ENCODE data around the gene PHF24.
"Not testable (repeated sequence)": the region's sequence is repeated elsewhere in the genome, so short reads cannot be mapped to it uniquely, and the experiment has no call there.

PHF24 gene

GRCh38 chr9:34957492-34958410, at the start of gene PHF24:
Gene PHF24 (plus strand): TSS chr9:34958285. CDS start chr9:34971299, 13,014 bp downstream.
- H3K9me3 ChIP-seq (ENCODE audit: low read length) = no peaks in the 10 kb centered on the region
- peak within 1 kb of the TSS; percentile 35 to 38 for H3K4me3 ChIP-seq (ENCODE audit: low read depth in 1 of 2, low read length in 2 of 2)
- no peaks in the 10 kb centered on the region for H3K36me3 ChIP-seq (ENCODE audit: insufficient read depth, low read length)
- peaks cover 18 to 20% of the 10 kb centered on the region in 2 donors for H3K27me3 ChIP-seq (ENCODE audit: control insufficient read depth in 1 of 2, insufficient read depth in 2 of 2, low read length in 2 of 2)
- no peak within 1 kb of the TSS for H3K9ac ChIP-seq (ENCODE audit: low read length)
- no peaks in the 10 kb centered on the region for H3K4me1 ChIP-seq (ENCODE audit: insufficient read depth, low read length)
- no peak within 1 kb of the TSS for H3K27ac ChIP-seq (ENCODE audit: low read depth, low read length)

- Histone ChIP-seq H3K9me3 (ENCODE audit: low read length) (peaks cover 9% of the 10 kb centered on the region), H3K9ac (ENCODE audit: low read length) (no peak overlapping the region), H3K36me3 (ENCODE audit: insufficient read depth, low read length) (no peaks in the 10 kb centered on the region), H3K4me1 (ENCODE audit: insufficient read depth, low read length) (no peaks in the 10 kb centered on the region), H3K27ac (ENCODE audit: low read depth, low read length) (no peak overlapping the region), H3K4me3 (ENCODE audit: low read depth in 1 of 2, low read length in 2 of 2) (no peak overlapping the region), H3K27me3 (ENCODE audit: control insufficient read depth in 1 of 2, insufficient read depth in 2 of 2, low read length in 2 of 2) (no peaks in the 10 kb centered on the region)
Observed at GRCh38 chr9:34927061-34927460, 31.0 kb upstream of the PHF24 start.

DNA sequence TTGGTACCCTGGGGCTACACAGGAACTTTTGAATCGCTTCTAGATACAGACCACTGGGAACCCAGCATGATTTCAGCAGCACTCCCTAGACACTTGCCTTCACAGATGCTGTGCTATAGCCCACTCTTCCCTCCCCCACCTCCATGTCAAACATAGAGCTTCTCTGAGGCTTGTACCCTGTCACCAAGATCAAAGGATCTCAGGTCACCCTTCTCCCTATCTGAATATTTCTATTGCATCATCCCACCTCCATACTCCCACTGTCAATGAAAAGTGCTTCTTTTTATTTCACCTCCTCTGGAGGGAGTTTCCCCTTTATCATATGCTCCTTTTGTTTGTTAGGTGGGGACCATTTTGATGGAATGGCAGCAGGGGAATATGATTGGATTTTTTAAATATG, 29.2 kb upstream of the PHF24 start:
- H3K4me1 ChIP-seq (ENCODE audit: insufficient read depth, low read length) = no peaks in the 10 kb centered on the region
- no peak overlapping the region for H3K27ac ChIP-seq (ENCODE audit: low read depth, low read length)
- no peak overlapping the region for H3K9ac ChIP-seq (ENCODE audit: low read length)
- H3K4me3 ChIP-seq (ENCODE audit: low read depth in 1 of 2, low read length in 2 of 2) = no peak overlapping the region
- no peaks in the 10 kb centered on the region for H3K36me3 ChIP-seq (ENCODE audit: insufficient read depth, low read length)
- H3K27me3 ChIP-seq (ENCODE audit: control insufficient read depth in 1 of 2, insufficient read depth in 2 of 2, low read length in 2 of 2) = no peaks in the 10 kb centered on the region
- peaks cover 9% of the 10 kb centered on the region for H3K9me3 ChIP-seq (ENCODE audit: low read length)

DNA sequence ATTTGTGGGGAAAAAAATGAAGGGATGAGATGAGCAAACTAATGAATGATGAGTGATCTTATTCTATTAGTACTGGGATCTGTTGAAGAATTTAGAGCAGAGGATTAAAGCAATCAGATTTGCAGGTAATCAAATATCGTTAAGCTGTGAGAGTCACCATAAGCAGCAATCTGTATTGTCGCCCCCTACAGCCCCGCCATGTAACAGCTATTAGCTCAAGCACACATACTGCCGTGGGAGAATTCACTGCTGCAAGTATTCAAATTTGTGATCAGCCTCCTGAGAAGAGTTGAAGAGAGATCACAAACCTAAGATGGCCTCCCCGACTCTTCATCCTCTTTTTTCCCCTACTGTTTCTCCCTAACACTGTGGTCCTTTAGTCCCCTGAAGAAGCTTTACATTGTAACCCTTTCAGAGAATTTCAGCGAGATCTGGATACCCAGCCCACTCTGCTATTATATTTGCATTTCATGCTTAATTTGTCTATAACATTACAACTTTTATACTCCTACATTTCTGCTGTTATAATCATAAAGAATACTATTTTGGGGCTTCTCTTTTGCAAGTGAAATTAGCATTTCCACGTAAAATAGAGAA, 28.5 kb upstream of the PHF24 start:
- Histone ChIP-seq H3K4me3 (ENCODE audit: low read depth in 1 of 2, low read length in 2 of 2) (no peak overlapping the region), H3K9ac (ENCODE audit: low read length) (no peak overlapping the region), H3K4me1 (ENCODE audit: insufficient read depth, low read length) (no peaks in the 10 kb centered on the region), H3K9me3 (ENCODE audit: low read length) (peaks cover 9% of the 10 kb centered on the region), H3K36me3 (ENCODE audit: insufficient read depth, low read length) (no peaks in the 10 kb centered on the region), H3K27me3 (ENCODE audit: control insufficient read depth in 1 of 2, insufficient read depth in 2 of 2, low read length in 2 of 2) (no peaks in the 10 kb centered on the region), H3K27ac (ENCODE audit: low read depth, low read length) (no peak overlapping the region)

DNA sequence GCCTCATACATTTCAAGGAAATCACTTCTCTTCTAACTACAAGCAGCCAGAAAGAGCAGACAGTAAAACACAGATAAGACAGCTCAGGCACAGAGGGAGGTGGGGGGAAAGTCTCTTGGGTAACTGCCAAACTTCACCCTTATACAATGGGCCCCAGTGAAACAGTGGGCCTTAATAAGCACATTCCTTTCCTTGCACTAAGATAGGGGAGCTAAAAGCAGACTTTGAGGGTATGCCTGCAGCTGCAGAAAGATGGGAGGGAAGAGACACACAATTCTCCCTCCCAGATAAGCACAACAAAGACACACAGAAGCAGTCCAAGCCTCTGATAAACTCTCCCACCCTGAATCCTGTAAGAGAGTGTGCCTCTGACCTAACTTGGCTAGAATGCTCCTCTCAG, 18.1 kb upstream of the PHF24 start:
- H3K9me3 ChIP-seq (ENCODE audit: low read length); H3K4me1 ChIP-seq (ENCODE audit: insufficient read depth, low read length); H3K27ac ChIP-seq (ENCODE audit: low read depth, low read length); H3K9ac ChIP-seq (ENCODE audit: low read length); H3K4me3 ChIP-seq (ENCODE audit: low read depth in 1 of 2, low read length in 2 of 2); H3K27me3 ChIP-seq (ENCODE audit: control insufficient read depth in 1 of 2, insufficient read depth in 2 of 2, low read length in 2 of 2); H3K36me3 ChIP-seq (ENCODE audit: insufficient read depth, low read length): not testable (repeated sequence)

DNA sequence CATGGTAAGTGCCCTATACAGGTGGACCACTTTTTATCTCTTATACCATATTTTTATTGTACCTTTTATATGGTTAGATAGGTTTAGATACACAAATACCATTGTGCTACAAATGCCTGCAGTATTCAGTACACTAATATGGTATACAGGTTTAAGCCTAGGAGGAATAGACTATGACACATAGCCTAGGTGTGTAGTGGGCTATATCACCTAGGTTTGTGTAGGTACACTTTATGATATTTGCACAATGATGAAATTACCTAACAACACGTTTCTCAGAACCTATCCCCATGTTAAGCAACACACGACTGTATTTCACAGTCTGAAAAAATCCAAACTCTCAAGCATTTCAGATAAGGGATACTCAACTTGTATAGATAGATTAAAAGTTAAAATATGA, 9.6 kb upstream of the PHF24 start:
- no peak overlapping the region for H3K27ac ChIP-seq (ENCODE audit: low read depth, low read length)

DNA sequence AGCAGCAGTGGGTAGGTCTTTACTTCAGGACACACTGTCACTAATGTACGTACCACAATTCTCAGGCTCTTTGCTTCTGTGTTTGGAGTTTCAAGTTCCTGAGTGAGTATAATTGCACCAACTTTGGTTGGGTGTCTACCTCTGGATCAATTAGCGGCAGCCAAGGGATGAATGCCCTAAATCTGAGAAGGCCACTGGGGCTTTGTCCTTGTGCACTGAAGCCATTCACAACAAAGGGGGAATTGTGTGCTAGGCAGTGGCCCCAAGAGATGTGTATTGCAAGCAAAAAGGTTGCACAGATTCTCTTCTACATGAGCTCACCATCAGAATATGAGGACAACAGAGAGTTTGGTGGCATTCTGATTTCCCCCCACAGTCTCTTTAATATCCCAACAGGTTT, 3.9 kb upstream of the PHF24 start:
- no peak overlapping the region for H3K9ac ChIP-seq (ENCODE audit: low read length)
- H3K27ac ChIP-seq (ENCODE audit: low read depth, low read length) = no peak overlapping the region
- no peaks in the 10 kb centered on the region for H3K4me1 ChIP-seq (ENCODE audit: insufficient read depth, low read length)
- H3K9me3 ChIP-seq (ENCODE audit: low read length) = no peaks in the 10 kb centered on the region
- no peaks in the 10 kb centered on the region for H3K36me3 ChIP-seq (ENCODE audit: insufficient read depth, low read length)
- peaks cover 15 to 16% of the 10 kb centered on the region in 2 donors for H3K27me3 ChIP-seq (ENCODE audit: control insufficient read depth in 1 of 2, insufficient read depth in 2 of 2, low read length in 2 of 2)
- H3K4me3 ChIP-seq (ENCODE audit: low read depth in 1 of 2, low read length in 2 of 2) = no peak overlapping the region

More for the DNA sequence above, 9.6 kb upstream of the PHF24 start:
- H3K9me3 ChIP-seq (ENCODE audit: low read length) = no peaks in the 10 kb centered on the region
- no peak overlapping the region for H3K9ac ChIP-seq (ENCODE audit: low read length)
- H3K36me3 ChIP-seq (ENCODE audit: insufficient read depth, low read length) = no peaks in the 10 kb centered on the region
- H3K27me3 ChIP-seq (ENCODE audit: control insufficient read depth in 1 of 2, insufficient read depth in 2 of 2, low read length in 2 of 2) = no peaks in the 10 kb centered on the region
- H3K4me3 ChIP-seq (ENCODE audit: low read depth in 1 of 2, low read length in 2 of 2) = no peak overlapping the region
- no peaks in the 10 kb centered on the region for H3K4me1 ChIP-seq (ENCODE audit: insufficient read depth, low read length)

GRCh38 chr9:34956066-34956465, 2.0 kb upstream of the PHF24 start:
- not testable (repeated sequence) for H3K9me3 ChIP-seq (ENCODE audit: low read length); H3K4me1 ChIP-seq (ENCODE audit: insufficient read depth, low read length); H3K4me3 ChIP-seq (ENCODE audit: low read depth in 1 of 2, low read length in 2 of 2); H3K27ac ChIP-seq (ENCODE audit: low read depth, low read length); H3K36me3 ChIP-seq (ENCODE audit: insufficient read depth, low read length); H3K9ac ChIP-seq (ENCODE audit: low read length)
- peaks cover 16 to 18% of the 10 kb centered on the region in 2 donors for H3K27me3 ChIP-seq (ENCODE audit: control insufficient read depth in 1 of 2, insufficient read depth in 2 of 2, low read length in 2 of 2)

DNA sequence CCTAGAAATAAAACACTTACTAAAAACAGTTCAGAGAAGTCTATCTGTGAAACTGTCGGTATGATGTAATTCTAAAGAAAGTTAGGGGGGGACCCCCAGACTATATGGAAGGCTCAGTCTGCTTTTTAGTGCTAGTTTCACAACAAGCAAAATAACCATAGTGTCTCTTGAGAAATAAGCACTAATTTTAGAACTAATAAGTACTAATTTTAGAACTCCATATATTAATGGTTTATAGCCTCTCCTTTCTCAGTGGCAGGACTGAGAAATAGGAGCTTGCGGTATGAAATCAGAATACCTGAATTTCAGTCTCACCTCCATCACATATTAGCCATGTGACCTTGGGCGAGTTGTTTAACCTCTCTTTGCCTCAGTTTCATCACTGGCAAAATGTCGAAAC, 1.4 kb upstream of the PHF24 start:
- no peaks in the 10 kb centered on the region for H3K36me3 ChIP-seq (ENCODE audit: insufficient read depth, low read length)
- no peak overlapping the region for H3K9ac ChIP-seq (ENCODE audit: low read length)
- H3K27ac ChIP-seq (ENCODE audit: low read depth, low read length) = no peak overlapping the region
- no peaks in the 10 kb centered on the region for H3K9me3 ChIP-seq (ENCODE audit: low read length)
- H3K4me1 ChIP-seq (ENCODE audit: insufficient read depth, low read length) = no peaks in the 10 kb centered on the region
- peaks cover 16 to 18% of the 10 kb centered on the region in 2 donors for H3K27me3 ChIP-seq (ENCODE audit: control insufficient read depth in 1 of 2, insufficient read depth in 2 of 2, low read length in 2 of 2)
- H3K4me3 ChIP-seq (ENCODE audit: low read depth in 1 of 2, low read length in 2 of 2) = no peak overlapping the region

DNA sequence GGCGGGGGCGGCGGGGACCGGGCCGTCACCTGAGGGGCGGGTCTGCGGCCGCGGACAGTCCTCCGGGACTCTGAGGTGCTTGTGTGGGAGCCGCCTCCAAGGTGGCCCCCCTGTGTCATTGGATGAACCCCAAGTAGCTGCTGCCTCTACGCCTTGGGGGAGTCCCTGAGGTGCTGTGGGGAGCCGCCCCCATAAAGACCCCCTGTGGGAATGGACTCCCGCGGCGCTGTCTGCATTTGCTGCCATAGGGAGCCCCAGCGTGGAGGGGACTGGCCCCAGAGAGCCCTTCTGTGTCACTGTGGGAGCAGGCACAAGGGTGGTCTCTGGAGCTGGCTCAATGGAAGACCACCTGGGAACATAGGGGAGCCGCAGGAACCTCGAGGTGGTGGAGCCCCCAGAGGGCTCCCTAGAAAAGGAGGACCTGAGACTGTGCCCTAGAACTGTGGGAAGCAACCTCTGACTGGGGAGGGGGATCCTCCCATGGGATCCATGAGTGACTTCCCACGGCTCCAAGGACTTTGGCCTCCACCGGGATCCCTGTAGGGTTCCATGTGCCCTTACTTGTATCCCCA, 412 bp downstream of the PHF24 start:
- Histone ChIP-seq H3K9me3 (ENCODE audit: low read length) (no peaks in the 10 kb centered on the region), H3K4me3 (ENCODE audit: low read depth in 1 of 2, low read length in 2 of 2) (peak overlapping the region; percentile 35 to 38), H3K36me3 (ENCODE audit: insufficient read depth, low read length) (no peaks in the 10 kb centered on the region), H3K9ac (ENCODE audit: low read length) (no peak overlapping the region), H3K27me3 (ENCODE audit: control insufficient read depth in 1 of 2, insufficient read depth in 2 of 2, low read length in 2 of 2) (peaks cover 18 to 20% of the 10 kb centered on the region in 2 donors), H3K27ac (ENCODE audit: low read depth, low read length) (no peak overlapping the region), H3K4me1 (ENCODE audit: insufficient read depth, low read length) (no peaks in the 10 kb centered on the region)

DNA sequence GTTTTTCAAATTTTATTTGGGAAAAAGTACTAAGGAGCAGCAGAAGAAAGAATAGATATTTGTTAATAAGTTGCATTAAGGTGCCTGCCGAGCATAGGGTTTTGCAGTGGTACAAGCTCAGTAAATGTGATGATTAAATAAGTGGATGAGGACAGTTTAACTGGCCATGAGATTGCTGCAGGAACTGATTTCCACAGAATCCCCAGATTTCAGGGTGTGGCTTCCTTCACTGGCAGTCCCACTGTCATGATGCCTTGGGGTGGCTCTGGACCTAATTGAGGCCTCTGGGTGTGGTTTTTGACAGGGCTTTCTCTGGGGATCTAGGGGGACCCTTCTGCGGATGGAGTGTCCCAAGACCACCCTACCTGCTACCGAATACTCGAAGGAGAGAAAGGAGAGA, 1.4 kb downstream of the PHF24 start:
- H3K27me3 ChIP-seq (ENCODE audit: control insufficient read depth in 1 of 2, insufficient read depth in 2 of 2, low read length in 2 of 2) = peaks cover 18 to 20% of the 10 kb centered on the region in 2 donors

More for the DNA sequence above, 1.4 kb downstream of the PHF24 start:
- H3K9ac ChIP-seq (ENCODE audit: low read length) = no peak overlapping the region
- H3K4me1 ChIP-seq (ENCODE audit: insufficient read depth, low read length) = no peaks in the 10 kb centered on the region
- no peak overlapping the region for H3K27ac ChIP-seq (ENCODE audit: low read depth, low read length)
- H3K9me3 ChIP-seq (ENCODE audit: low read length) = no peaks in the 10 kb centered on the region
- no peak overlapping the region for H3K4me3 ChIP-seq (ENCODE audit: low read depth in 1 of 2, low read length in 2 of 2)
- H3K36me3 ChIP-seq (ENCODE audit: insufficient read depth, low read length) = no peaks in the 10 kb centered on the region
